H7 (cell line): ENCODE measurements around the gene FSTL4. TPM values are rescaled to one million over a fixed set of nuclear protein-coding genes. Genes with fewer than 3 reads are reported as not detected.

Source experiments
- DNase-seq: peaks from one replicate; pipeline ENCODE4 v3.0.0; 2012
- H3K27me3 ChIP-seq: 2 replicates; pipeline ENCODE4 v1.6.0; 2011; ENCODE audit warnings: mild to moderate bottlenecking, low read length; ENCODE audit not compliant: control insufficient read depth, insufficient read depth
- H3K36me3 ChIP-seq: replicated peaks from 2 replicates; pipeline ENCODE4 v1.5.1; 2011; ENCODE audit warnings: low read length; ENCODE audit not compliant: control insufficient read depth, insufficient read depth
- H3K4me3 ChIP-seq: 2 replicates; pipeline ENCODE4 v1.5.1; 2011; ENCODE audit warnings: low read depth, mild to moderate bottlenecking, control low read depth, low read length, moderate library complexity; ENCODE audit not compliant: insufficient read depth
- total RNA-seq: library from RNA; depleted of rRNA; stranded (reverse); fragments of >200 nt; shearing (Covaris generic); gene quantifications from 2 replicates; pipeline ENCODE4 v1.2.3, GENCODE V29; 2014

The FSTL4 gene
- total RNA-seq, 1 experiment from 2014 or later: 2.4 TPM

- DNase-seq: no peak
- H3K4me3 ChIP-seq: no peak overlapping the region
- H3K27me3 ChIP-seq: no peaks in the 10 kb centered on the region
- H3K36me3 ChIP-seq: no peaks in the 10 kb centered on the region
Measured at GRCh38 chr5:133266966-133267365, 345.4 kb downstream of the FSTL4 start.

- H3K4me3 ChIP-seq: no peak overlapping the region
- H3K36me3 ChIP-seq: no peaks in the 10 kb centered on the region
- DNase-seq: no peak
- no peaks in the 10 kb centered on the region for H3K27me3 ChIP-seq
Measured at GRCh38 chr5:133266527-133266878, 345.8 kb downstream of the FSTL4 start.

DNA sequence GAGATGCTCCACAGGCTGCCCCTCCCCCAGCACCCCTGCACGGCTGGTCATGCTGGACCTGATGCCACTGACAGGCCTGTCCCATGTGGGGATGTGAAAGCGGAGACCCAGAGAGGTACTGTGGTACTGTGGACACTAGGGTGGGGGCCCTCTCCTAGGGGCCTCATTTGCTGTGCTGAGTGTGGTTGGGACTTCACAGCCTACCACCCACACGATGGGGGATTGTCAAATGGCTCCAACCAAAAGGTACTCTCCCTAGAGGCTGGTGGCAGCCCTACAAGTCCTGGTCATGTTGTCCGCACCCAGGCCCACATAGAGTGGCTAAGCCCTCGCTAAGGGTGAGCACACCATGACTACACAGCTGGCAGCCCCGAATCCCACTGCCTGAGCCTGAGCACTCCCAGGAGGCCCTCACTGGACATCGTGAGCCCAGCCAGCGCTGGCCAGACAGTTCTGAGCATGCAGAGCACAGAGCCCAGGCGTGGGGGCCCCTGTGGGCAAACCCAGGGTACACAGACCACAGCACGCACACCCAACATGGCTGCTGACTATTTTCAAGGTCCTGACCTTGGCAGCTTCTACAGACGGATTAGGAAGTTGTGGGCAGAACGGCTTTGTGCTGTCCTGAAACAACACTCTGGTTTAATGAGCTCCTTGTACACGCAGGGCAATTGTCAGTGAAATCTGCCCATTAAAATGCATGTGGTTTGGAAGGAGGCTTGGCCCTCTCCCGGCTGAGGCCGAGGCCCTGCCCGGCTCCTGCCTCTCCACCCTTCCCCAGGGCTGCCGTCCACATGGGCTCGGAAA lies 346.4 kb downstream of the FSTL4 start:
- H3K27me3 ChIP-seq: no peaks in the 10 kb centered on the region
- no peak for DNase-seq

DNA sequence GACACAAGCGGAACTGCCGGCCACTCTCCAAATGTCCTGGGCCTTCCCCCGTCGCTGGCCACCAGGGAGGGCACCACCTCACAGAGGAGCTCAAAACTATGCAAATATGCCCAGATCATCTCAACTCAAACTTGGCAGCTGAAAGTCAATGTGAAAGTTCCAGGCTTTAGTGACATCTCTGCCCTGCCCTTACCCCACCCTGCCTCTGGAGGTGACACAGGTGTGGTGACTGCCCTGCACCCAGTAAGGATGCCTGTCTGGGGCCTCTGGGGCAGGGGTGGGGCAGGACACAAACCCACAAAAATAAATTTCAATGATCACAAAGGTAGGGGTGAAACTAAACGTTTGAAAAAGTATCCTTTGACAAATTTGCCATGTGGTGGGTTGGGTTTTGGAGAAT lies 347.1 kb downstream of the FSTL4 start:
- DNase-seq: no peak

More for the DNA sequence above, 346.4 kb downstream of the FSTL4 start:
- H3K36me3 ChIP-seq: no peaks in the 10 kb centered on the region
- no peak overlapping the region for H3K4me3 ChIP-seq

DNA sequence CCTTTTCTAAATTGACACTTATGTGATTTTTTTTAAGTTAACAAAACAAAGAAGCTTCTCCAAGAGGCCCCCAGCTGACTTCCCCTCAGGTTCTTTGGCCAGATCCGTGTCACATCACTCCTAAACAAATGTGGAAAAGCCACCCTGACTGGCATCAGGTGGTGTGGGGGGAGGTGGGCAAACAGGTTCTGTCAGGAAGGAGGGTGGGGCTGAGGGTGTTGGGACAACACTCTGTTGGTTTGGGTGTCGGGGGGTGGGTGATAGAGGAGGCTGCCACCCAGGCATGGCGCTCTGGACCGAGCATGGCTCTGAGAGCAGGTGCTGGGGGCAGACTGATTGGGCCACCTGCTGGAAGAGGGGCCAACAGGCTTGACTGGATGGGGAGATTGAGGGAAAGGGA lies 349.7 kb downstream of the FSTL4 start:
- DNase-seq: no peak
- no peaks in the 10 kb centered on the region for H3K36me3 ChIP-seq
- no peak overlapping the region for H3K4me3 ChIP-seq
- no peaks in the 10 kb centered on the region for H3K27me3 ChIP-seq

More for the DNA sequence above, 347.1 kb downstream of the FSTL4 start:
- H3K4me3 ChIP-seq: no peak overlapping the region
- H3K36me3 ChIP-seq: no peaks in the 10 kb centered on the region
- no peaks in the 10 kb centered on the region for H3K27me3 ChIP-seq

DNA sequence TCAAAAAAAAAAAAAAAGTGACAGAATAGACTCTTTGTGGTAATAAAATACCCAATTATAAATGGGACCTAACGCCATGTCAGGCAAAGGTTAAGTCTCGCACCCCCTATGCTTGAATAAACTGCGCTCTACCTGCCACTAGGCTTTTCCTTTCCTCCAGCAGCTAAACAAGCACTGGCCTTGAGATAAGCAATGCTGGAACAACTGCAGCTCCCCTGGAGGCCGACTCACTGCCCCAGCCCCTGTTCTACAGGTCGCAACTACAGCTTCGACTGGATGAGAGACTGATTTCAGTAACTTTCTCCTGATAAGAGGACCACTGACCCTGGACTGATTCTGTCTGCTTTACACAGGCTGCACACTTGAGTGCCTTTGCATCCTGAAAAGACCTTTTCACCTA lies 350.3 kb downstream of the FSTL4 start:
- Histone ChIP-seq H3K4me3 (no peak overlapping the region), H3K27me3 (no peaks in the 10 kb centered on the region), H3K36me3 (no peaks in the 10 kb centered on the region)
- DNase-seq: peak; percentile 68

- Histone ChIP-seq H3K4me3 (no peak overlapping the region), H3K27me3 (no peaks in the 10 kb centered on the region), H3K36me3 (no peaks in the 10 kb centered on the region)
- no peak for DNase-seq
Measured at GRCh38 chr5:133260715-133261114, 351.6 kb downstream of the FSTL4 start.

GRCh38 chr5:133259199-133259997 lies 352.9 kb downstream of the FSTL4 start:
- no peak for DNase-seq
- Histone ChIP-seq H3K36me3 (no peaks in the 10 kb centered on the region), H3K27me3 (no peaks in the 10 kb centered on the region), H3K4me3 (no peak overlapping the region)

GRCh38 chr5:133257977-133258376 lies 354.4 kb downstream of the FSTL4 start:
- Histone ChIP-seq H3K27me3 (no peaks in the 10 kb centered on the region), H3K4me3 (no peak overlapping the region), H3K36me3 (no peaks in the 10 kb centered on the region)
- DNase-seq: no peak

DNA sequence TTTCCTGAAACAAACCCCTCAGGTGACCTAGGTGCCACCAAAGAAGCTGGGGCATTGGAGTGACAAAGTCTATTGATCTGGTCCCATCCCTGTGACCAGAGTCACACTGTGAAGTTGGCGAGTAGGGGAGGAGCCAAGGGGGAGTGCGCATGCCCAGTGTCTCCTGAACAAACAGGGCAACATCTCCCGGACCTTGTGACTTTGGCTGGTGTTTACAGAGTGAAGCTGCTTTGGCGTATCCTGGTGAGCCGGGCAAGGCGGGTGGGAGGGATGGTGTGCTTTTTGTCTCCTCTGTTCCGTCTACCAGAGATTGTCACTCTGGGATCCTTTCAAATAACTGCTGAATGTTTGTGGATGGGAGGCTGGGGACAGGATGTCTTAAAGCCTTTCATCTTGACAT lies 356.1 kb downstream of the FSTL4 start:
- Histone ChIP-seq H3K36me3 (no peaks in the 10 kb centered on the region), H3K4me3 (no peak overlapping the region), H3K27me3 (no peaks in the 10 kb centered on the region)
- no peak for DNase-seq

- Histone ChIP-seq H3K4me3 (no peak overlapping the region), H3K36me3 (no peaks in the 10 kb centered on the region), H3K27me3 (no peaks in the 10 kb centered on the region)
- DNase-seq: no peak
Measured at GRCh38 chr5:133254803-133255202, 357.5 kb downstream of the FSTL4 start.

DNA sequence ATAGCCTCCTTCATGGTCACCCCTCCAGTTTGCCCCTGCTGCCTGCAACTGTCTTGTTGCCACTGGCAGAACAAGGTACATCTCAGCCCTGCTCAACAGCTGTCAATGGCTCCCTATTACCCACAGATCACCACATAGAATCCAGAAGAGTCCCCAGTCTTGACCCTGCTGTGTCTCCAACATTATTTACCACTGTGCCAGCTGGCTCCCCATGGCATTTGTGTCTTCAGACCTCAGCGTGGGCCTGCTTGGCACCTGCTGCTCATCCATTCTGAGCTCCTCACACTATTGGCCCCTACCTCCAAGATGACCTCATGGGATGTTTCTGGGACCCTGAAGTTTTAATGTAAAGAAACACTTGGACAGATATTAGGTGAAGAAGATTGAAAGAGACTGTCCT lies 358.7 kb downstream of the FSTL4 start:
- H3K4me3 ChIP-seq: no peak overlapping the region
- no peaks in the 10 kb centered on the region for H3K36me3 ChIP-seq
- DNase-seq: no peak
- no peaks in the 10 kb centered on the region for H3K27me3 ChIP-seq

- no peak overlapping the region for H3K4me3 ChIP-seq
- no peaks in the 10 kb centered on the region for H3K27me3 ChIP-seq
- no peaks in the 10 kb centered on the region for H3K36me3 ChIP-seq
- no peak for DNase-seq
Measured at GRCh38 chr5:133253070-133253469, 359.3 kb downstream of the FSTL4 start.

DNA sequence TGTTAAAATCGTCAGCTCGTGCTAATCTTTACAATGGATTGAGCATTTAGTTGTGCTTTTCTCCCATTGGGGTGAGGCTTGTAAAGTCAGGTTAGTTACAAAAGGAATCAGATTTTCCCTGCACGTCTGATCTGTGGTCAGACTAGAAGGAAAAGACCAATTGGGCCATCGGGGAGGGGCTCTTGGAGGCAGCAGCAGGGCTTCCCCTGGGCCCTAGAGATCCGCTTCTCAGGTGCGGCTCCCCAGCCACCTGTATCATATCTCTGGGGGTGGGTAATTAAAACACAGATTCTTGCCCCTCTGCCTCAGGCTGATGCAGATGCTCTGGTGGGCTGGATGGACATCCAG lies 360.2 kb downstream of the FSTL4 start:
- peak; percentile 79 for DNase-seq
- Histone ChIP-seq H3K36me3 (no peaks in the 10 kb centered on the region), H3K4me3 (no peak overlapping the region; the same call in 1 of the 2 replicates), H3K27me3 (no peaks in the 10 kb centered on the region)
